ENCODE measurements around the gene DEPDC7.
A peak's percentile ranks its signal among the peaks of the same experiment; 100 is the strongest.
"Not testable (repeated sequence)": the region's sequence is repeated elsewhere in the genome, so short reads cannot be mapped to it uniquely, and the experiment has no call there.

Gene DEPDC7

DNA sequence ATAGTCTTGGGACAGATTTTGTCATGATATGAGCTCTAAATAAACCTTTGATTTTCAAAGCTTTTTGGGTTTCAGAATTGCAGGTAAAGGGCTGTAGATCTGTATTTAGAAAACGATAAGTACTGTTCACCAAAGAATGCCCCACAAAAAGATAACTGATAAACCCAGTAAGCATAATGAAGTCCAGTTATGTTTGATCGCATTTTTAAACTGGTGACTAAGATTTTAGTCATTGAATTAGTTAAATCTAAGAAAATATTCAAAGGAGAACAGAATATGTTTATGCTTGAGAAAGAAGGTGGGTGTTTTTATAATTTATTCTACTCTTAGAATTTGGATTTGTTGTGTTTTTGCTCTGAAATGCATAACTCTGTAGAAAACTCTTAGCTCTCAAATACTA lies 11.6 kb downstream of the DEPDC7 start:
- DNase-seq, result no peak

DNA sequence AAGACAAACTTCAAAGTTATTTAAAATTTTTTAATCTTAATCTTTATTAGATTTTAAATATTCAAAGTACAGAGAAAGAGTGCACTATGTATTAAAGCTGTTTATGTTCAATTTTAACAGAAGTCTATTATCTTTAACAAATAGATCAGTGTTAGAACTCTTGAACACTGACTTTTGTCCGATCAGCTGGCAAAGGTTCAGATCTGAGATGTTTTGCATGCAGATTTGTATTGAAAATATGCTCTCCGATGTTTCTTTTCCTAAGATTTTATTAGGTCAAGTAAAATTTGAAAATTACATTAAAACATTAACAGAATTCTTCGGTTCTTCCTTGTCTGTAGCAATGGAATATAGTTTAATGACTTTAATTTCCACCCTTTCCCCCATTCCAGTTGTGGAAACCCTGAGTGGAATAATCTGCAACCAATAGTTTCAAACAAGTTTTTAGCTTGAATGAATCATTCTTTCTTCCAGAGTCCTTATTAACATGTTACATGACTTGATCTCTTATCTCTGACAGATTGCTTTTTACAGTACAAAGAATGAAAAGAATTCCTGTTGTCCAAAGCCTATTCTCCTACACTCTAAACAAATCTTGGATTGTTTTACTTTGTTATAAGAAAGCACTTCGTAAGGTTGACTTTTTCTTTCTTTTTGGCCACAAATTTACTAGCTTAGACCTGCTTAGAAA lies 12.3 kb downstream of the DEPDC7 start:
- no peak for DNase-seq

DNA sequence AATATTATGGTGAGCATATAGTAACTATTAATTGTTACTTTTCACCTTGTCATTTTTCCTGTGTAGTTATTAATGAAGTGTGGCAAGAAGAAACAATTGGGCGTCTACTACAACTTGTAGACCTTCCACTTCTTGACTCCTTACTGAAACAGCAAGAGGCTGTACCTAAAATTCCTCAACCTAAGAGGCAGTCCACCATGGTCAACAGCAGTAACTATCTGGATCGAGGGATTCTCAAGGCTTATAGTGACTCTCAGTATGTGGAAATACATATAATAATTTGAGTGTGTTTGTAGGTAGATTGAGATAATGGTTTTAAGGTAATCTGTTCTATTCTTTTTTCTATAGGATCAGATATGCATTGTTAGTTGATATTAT lies 12.8 kb downstream of the DEPDC7 start:
- DNase-seq, result no peak

DNA sequence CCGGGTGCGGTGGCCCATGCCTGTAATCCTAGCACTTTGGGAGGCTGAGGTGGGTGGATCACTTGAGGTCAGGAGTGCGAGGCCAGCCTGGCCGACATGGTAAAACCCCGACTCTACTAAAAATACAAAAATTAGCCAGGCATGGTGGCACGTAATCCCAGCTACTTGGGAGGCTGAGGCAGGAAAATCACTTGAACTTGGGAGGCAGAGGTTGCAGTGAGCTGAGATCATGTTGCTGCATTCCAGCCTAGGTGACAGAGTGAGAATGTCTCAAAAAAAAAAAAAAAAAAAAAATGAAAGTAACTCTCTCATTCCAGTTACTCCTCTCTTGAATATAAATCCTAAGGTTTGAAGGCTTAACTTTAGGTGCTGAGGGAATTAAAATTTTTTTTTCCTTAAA lies 13.5 kb downstream of the DEPDC7 start:
- DNase-seq, result not testable (repeated sequence)

DNA sequence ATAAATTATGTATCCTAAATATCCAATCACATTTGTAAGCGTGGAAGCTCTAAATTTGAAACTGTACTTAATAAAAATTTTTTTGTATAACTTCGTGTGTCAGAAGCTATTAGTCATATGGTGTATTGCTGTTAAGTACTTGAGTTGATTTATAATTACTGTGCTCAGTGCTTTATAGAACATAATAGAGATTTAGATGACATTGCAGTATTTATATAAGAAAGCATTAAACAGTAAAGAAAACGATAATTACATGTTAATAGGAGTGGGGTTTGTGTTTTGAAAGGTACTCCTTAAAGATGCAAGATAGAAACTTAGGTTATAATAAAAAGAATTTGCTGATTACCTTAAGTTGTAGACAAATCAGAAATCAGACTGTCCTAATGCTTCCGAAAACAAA lies 17.8 kb downstream of the DEPDC7 start:
- DNase-seq, result peak; percentile 25

DNA sequence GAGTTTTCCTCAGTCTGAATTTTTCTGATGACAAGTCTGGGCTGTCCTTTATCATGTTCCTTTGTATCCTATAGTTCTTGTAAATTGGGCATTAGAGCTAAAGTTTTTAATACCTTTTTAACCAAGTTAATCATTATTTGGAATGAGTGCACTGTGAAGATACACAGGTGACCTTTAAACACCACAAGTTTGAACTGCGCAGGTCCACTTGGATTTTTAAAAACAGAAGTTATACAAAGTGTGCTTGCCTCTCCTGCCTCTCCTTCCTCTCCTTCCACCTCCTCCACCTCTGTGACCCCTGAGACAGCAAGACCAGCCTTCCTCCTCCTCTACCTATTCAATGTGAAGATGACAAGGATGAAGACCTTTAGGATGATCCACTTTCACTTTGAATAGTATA lies 19.3 kb downstream of the DEPDC7 start:
- no peak for DNase-seq

DNA sequence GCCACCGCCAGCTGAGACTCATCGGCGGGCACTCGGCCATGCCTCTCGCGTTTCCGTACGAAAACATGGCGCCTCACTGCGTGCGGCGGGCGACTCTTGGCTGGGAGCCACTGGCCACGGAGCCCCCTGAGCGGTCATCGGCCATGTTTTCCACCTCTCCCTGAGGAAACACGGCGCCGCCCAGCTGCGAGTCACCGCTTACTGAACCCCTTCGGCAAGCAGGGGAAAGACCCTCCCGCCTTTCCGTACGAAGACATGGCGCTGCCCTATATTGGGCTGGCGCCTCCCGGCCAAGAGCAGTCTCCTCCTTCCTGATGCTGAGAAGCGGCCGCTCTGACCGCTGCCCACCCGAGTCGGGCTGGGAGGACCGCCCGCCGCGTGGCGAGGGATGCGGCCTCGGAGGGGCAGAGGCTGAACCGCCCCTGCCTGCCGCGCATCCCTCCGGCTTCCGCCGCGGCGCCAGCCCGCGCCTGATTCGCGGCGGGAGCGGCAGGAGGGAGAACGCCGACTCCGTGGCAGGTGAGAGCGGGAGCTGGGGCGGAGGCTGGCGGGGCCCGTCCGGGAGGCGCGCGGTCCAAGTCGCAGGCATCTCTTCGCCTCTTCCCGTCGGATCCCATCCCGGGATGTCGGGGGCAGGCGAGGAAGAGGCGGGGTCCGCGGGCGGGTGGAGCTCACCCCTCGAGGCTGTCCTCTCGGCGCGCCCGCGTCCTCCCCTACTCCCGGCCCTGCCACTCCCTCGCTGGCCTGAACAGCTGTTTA lies 23.8 kb downstream of the DEPDC7 start, which contains the start of gene TCP11L1:
TSS of gene TCP11L1 (plus strand) at position 299 of the 759 bp plus-strand sequence. CDS start 4,202 bp downstream, outside the sequence.
- DNase-seq, result peak; percentile 96

DNA sequence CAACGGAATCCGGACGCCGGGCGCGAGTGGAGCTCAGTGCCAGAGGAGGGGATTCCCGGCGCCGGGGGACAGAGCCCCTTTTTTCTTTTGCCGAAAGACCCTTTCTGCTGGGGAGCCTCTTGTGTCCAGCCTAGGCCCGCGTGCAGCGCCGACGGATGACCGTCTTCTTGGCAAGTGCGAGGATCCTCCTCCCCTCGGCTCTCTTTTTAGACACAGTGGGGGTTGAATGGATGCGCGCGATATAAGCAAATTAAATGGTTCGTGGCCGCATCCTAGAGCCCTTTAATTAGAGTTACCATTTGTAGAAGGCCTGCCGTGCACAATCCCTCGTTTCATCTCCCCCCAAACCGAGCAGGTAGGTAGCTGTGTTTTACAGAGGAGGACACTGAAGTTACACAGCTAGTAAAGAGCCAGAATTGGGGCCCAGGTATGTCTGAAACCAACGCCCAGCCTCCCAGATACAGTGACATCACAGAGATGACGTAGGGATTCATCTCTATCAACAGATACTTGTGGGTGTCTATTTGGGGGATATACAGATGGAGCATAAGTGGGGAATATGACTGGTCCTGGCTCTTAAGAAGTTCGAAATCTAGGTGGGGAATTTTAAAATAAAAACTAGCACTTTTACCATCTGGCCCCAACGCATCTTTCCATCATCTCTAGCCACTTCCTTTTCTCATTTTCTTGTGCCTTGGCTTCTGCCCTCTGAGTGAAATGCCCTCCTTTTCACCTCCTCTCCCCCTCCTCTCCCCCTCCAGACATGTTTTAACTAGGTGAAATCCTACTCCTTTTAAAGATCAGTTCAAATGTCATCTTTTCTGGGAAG lies 24.6 kb downstream of the DEPDC7 start:
- peak; percentile 70 for DNase-seq

DNA sequence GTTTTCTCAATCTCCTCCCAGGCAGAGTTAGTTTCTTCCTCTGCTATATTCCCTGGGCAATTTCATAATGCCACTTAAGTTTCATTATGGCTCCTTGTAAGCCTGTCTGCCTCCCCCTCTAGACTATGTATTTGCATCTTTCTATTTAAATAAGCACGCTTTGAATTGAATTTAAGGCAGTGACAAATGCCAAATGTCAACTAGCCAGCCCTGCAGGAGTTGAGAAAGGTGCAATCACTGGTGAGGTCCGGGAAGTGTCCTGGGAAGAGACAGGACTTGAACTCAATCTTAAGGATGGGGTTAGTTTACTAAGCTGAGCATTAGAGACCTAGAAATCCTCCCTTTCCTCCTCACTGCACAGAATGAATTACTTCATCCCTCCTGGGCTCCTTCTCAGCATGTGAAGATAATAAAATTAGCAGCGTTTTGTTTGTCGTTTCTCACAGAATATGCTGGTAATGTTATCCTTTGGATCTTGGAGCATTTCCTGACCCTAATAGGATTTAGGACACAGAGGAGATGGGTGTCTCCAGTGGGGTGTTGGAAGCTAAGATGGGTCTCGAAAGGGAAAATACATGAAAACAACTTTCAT lies 25.3 kb downstream of the DEPDC7 start:
- no peak for DNase-seq

DNA sequence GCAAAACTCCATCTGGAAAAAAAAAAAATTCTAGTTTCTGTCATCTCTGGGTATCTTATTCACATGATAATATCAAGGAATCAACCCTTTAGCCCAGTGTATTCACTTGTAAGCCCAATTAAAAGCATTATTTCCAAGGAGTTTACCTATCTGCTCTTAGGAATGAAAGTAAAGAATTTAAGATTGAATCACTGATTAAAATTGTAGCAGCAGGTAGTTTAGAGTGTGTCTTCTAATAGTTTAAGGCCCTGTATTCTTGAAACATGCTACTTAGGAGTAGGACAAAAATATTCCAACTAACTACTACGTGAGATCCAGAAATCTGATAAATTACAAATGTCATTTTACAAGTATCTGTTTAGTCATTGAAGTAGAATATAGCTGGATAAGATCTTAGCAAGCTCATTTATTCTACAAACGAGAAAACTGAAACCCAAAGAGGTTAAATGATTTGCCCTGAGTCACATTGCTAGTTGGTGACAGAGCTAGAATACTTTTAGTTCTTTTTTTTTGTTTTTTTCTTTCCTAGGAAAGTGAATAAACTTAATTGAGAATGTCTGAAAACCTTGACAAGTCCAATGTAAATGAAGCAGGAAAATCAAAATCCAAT lies 27.6 kb downstream of the DEPDC7 start:
- no peak for DNase-seq

DNA sequence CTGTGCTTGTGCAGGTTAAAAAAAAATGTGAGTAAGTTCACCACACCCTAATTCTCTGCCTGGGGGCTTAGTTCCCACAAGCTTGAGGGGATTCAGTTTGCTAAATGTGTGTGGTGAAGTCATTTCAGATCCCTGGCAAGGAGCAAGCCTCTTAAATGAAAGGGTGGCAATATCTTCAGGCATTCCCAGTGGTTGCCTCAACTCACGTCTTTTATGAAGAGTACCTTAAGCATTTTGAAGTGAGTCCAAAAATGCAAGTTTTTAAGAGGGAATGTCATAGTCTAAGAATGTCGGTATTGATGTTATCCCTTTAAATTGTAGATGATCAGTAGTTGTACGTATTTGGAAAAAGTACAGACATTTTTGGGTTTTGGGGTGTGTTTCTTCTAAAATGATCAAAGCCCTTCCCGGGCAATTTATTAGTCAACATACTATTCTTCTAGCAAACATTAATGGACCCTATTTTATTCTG lies 28.6 kb downstream of the DEPDC7 start:
- no peak for DNase-seq

DNA sequence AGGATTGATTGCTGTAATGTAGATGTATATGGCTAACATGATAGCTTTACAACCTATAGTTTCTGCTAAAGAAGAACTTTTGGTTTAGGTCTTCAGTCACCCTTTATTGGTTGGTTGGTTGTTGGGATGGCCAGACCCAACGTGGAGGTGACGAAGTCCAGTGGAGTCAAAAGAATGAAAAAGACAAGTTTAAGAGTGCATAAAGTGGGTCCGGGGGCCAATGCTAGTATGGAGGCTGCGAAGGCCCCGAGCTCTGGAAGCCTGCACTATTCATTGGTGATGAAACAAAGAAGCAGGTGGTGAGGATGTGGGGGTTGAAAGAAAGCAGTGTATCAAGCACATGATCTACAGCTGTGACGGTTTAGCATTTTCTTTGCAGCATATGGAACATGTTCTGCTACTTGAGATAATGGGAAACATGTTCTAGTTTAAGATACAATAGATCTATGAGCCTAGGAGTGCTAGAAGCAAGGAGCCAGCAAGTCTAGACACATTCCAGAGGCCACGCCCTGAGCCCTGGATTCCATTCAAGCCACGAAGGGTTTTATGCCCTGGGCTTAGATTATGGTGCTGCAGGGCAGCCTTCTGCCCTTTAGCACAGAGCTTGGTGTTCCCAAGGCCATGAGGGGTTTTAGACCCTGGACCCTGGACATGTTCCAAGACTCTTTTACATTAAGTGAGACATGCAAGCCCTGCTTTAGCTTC lies 30.0 kb downstream of the DEPDC7 start:
- DNase-seq, result no peak

DNA sequence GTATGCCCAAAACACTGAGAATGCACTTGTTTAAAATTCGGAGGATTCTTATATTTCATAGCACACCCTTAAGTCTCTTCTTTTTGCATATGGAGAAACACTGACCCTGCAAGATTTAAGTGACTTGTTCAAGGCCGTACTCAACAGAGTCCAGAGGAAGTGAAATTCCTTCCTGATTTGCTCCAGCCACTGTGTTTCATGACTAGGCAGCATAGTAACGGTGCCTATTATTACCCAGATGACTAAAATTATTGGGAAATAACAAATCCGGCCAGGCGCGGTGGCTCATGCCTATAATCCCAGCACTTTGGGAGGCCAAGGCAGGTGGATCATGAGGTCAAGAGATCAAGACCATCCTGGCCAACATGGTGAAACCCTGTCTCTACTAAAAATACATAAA lies 33.0 kb downstream of the DEPDC7 start:
- DNase-seq, result not testable (repeated sequence)

DNA sequence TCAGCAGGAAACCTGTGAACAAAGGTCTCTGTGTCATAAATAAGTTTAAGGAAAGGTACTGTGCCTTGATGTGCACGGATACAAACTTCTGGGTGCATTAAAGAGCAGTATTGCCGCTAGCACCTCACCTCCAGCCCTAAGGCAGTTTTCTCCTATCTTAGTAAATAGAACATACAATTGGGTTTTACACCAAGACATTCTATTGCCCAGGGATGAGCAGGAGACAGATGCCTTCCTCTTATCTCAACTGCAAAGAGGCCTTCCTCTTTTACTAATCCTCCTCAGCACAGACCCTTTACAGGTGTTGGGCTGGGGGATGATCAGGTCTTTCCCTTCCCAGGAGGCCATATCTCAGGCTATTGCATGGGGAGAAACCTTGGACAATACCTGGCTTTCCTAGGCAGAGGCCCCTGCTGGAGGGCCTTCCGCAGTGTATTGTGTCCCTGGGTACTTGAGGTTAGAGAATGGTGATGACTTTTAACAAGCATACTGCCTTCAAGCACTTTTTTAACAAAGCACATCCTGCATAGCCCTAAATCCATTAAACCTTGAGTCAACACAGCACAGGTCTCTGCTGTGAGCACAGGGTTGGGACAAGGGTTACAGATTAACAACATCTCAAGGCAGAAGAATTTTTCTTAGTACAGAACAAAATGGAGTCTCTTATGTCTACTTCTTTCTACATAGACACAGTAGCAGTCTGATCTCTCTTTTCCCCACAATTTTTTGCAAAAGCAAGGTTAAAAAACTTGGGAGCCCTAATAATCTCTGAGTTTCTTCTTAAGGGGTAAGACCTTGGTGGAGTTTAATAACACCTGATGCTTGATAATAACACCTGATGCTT lies 34.1 kb downstream of the DEPDC7 start:
- DNase-seq, result not testable (repeated sequence)

DNA sequence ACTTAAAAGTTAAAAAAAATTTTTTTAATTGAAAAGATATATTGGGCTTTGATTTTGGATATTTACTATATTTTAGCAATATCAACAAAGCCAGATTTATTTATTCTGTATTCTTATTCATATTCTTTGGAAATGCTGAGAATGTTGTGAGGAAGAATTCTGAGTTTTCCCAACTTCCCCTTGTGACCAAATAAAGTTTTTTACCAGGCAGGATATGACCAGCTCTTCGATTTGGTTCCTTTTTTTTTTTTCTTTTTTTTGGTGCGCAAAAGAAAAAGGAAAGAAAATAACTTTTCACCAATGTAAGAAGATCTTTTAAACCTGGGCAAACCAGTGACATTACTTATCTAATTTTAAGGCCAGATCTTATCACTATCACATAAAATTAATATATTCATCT lies 36.6 kb downstream of the DEPDC7 start:
- no peak for DNase-seq

DNA sequence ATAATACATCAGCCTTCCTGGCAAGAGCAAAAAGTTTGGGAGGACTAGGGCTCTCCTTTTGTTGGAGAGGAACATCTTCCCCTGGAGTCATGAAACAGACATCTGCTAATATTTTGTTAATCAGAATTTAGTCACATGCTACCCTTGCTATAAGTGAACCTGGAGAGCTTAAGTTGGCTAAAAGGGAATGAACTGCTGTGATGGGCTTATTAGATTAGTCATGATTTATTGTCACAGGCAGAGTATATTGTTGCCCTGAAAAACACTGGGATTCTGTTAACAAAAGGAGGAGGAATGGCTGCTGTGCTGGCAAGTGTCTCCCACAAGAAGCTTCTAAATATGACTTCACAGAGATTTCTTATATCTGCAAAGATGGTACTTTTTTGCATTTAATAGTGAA lies 39.7 kb downstream of the DEPDC7 start:
- no peak for DNase-seq

DNA sequence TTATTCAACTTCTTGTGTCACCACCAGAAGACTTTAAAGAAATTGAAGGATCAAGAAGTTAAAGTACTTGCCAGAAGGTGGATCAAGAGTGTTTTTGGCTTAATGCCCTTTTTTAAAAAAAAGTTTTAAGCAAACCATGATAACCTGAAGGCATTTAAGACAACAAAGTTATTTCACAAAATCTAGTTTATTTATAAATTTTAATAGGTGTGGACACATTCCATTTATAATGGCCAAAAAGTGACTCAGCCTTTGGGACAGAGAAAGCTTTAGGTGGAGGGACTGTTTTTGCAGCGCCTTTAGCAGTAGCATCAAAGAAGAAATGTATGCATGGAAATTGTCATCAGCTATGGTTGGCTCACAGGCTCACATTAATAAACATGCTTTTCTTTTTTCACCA lies 41.6 kb downstream of the DEPDC7 start:
- DNase-seq, result no peak

DNA sequence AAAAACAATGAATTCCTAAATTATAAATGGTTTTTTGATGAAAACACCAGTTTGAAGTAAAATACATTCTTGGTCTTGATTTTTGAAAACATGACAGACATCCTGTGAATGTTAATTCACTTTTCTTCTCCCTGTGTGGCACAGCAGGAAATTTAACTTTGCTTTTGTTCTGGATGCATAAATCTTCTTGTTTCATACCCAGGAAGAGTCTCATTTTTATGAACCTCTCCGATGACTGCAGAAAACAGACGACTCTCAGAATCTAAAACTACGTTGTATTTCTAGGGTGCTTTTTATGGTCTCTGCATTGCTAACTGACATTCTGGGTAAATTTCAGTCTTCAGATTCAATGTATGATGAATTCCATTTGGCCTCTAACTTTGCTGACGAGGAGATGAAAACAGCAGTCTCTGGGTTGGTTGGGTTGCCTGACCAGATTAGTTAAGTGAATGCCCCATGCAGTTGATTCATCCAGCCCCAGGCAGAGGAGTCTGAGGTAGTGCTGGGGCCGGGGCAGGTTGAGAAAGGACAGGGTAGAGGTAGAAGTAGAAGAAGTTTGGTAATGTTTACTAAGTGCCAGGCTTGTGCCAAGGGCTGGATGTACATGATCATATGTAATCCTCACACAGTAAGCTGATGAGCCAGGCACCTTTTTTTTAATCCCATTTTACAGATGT lies 43.8 kb downstream of the DEPDC7 start:
- DNase-seq, result no peak

DNA sequence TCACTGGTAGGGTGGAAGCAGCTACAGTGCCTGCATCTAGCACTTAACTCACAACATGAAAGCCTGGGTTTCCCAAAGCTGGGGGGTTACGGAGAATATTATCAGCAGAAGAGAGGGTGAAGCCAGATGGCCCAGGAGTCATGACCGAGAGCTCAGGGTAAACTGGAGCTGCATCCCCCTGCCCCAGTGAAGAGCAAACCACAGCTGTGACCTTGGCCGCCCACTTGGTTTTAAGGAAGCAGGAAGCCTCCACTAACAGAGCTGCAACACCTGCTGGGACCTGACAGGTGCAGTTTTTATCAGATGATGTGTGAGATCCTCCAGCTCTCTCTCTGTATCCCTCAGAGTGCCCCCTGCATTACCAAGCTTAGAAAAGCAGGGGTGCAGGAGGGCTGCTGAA lies 44.6 kb downstream of the DEPDC7 start:
- no peak for DNase-seq

DNA sequence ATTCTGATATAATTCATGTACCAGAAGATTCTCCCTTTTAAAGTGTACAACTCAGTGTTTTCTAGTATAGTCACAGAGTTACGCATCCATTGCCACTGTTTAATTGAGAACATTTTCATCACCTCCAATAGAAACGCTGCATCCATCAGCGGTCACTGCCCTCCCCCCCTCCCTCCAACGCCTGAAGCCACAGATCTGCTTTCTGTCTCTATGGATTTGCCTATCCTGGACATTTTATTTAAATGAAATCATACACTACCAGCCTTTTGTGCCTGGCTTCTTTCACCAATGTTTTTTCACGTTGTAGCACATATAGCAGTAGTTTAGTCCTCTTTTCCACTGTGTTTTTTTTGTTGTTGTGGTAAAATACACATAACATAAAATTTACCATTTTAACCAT lies 46.5 kb downstream of the DEPDC7 start:
- DNase-seq, result no peak

Data from NCI-H1105 treated with DMSO at 0.1 percent for 48 hours (cell line).